Left ventricle myocardium inferior (tissue), 1 donor: Measurements from ENCODE around the gene CDH24. TPM values are rescaled to one million over a fixed set of nuclear protein-coding genes. Genes with fewer than 3 reads are reported as not detected.

ENCODE experiments used
- DNase-seq: peaks from one replicate; pipeline ENCODE4 v3.0.0-alpha.2; 2020
- H3K27ac ChIP-seq: fragments of 200-600 bp; replicated peaks from 2 replicates; pipeline ENCODE4 v1.8.0; 2021
- H3K27me3 ChIP-seq: fragments of 200-600 bp; 2 replicates; pipeline ENCODE4 v1.8.0; 2021; ENCODE audit warnings: low read depth
- H3K36me3 ChIP-seq: fragments of 200-600 bp; 2 replicates; pipeline ENCODE4 v1.8.0; 2021
- H3K4me1 ChIP-seq: fragments of 200-600 bp; 2 replicates; pipeline ENCODE4 v1.8.0; 2021
- H3K4me3 ChIP-seq: fragments of 200-600 bp; 2 replicates; pipeline ENCODE4 v1.8.0; 2021; ENCODE audit warnings: mild to moderate bottlenecking, moderate library complexity
- H3K9me3 ChIP-seq: fragments of 200-600 bp; replicated peaks from 2 replicates; pipeline ENCODE4 v1.8.0; 2021
- intact Hi-C: fragments of 100-400 bp; cut with micrococcal nuclease; formaldehyde crosslinking; loops from one replicate; pipeline ENCODE4 v1.11.0; 2022
- total RNA-seq: library from RNA; stranded (reverse); fragmentation: NEBNext Ultra II Directional; extraction: Animal tissue kit (Norgen Biotek cat#: 25700); gene quantifications from one replicate; pipeline ENCODE4 v1.2.1, GENCODE V29; 2021
- TF ChIP-seq, protein P1 (sequence below): fragments of 200-600 bp; IDR thresholded peaks from 2 replicates; pipeline ENCODE4 v1.8.0; 2021; ENCODE audit warnings: antibody characterized with exemption, mild to moderate bottlenecking, borderline replicate concordance
- donor health status: DM: no; HTN: yes; CAD: no; lungs with severe emphysema.

CDH24 gene
- total RNA-seq, 1 donor from 2014 or later, result 2.1 TPM

GRCh38 chr14:23104070-23104590 lies 46.8 kb upstream of the CDH24 start:
- no peak for DNase-seq
- Histone ChIP-seq H3K4me3 (no peak overlapping the region), H3K4me1 (peaks cover 11% of the 10 kb centered on the region), H3K9me3 (no peaks in the 10 kb centered on the region), H3K27ac (no peak overlapping the region), H3K36me3 (no peaks in the 10 kb centered on the region), H3K27me3 (no peaks in the 10 kb centered on the region)
- TF ChIP-seq, protein P1, sequence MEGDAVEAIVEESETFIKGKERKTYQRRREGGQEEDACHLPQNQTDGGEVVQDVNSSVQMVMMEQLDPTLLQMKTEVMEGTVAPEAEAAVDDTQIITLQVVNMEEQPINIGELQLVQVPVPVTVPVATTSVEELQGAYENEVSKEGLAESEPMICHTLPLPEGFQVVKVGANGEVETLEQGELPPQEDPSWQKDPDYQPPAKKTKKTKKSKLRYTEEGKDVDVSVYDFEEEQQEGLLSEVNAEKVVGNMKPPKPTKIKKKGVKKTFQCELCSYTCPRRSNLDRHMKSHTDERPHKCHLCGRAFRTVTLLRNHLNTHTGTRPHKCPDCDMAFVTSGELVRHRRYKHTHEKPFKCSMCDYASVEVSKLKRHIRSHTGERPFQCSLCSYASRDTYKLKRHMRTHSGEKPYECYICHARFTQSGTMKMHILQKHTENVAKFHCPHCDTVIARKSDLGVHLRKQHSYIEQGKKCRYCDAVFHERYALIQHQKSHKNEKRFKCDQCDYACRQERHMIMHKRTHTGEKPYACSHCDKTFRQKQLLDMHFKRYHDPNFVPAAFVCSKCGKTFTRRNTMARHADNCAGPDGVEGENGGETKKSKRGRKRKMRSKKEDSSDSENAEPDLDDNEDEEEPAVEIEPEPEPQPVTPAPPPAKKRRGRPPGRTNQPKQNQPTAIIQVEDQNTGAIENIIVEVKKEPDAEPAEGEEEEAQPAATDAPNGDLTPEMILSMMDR, result no peak
- intact Hi-C loops, result no loop called here

GRCh38 chr14:23103581-23103980 lies 46.3 kb upstream of the CDH24 start:
- Histone ChIP-seq H3K27me3 (no peaks in the 10 kb centered on the region), H3K9me3 (no peaks in the 10 kb centered on the region), H3K4me1 (peaks cover 16% of the 10 kb centered on the region), H3K27ac (no peak overlapping the region), H3K4me3 (no peak overlapping the region), H3K36me3 (peaks cover 3% of the 10 kb centered on the region)
- TF ChIP-seq, protein P1, result no peak
- intact Hi-C loops, result no loop called here
- no peak for DNase-seq

DNA sequence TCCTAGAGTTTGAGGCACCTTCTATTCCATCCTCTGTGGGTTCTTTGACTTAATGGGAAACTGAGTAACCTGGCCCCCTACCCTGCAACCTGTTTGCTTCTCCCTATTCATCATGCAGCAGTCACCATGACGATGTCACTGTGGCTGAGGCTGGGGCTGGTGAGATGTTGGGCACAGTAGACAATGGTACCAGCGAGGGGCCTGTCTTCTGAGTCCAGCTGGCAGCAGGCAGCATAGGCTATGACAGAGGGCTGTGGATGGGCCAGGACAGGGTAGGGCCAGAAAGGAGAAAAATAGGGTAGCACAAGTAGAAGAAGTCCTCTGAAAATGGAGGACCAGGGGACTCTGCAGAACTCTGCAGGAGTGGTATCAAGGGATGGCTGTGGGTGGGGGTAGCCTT lies 45.5 kb upstream of the CDH24 start:
- H3K27ac ChIP-seq, result no peak overlapping the region
- no peaks in the 10 kb centered on the region for H3K27me3 ChIP-seq
- TF ChIP-seq, protein P1, result no peak
- peaks cover 24% of the 10 kb centered on the region for H3K4me1 ChIP-seq
- no peak overlapping the region for H3K4me3 ChIP-seq
- H3K9me3 ChIP-seq, result no peaks in the 10 kb centered on the region
- H3K36me3 ChIP-seq, result peaks cover 11% of the 10 kb centered on the region
- intact Hi-C loops, result no loop called here
- DNase-seq, result no peak

- Histone ChIP-seq H3K4me1 (peaks cover 31% of the 10 kb centered on the region), H3K9me3 (no peaks in the 10 kb centered on the region), H3K27ac (no peak overlapping the region), H3K36me3 (peaks cover 14% of the 10 kb centered on the region), H3K27me3 (no peaks in the 10 kb centered on the region), H3K4me3 (no peak overlapping the region)
- TF ChIP-seq, protein P1, result no peak
- DNase-seq, result no peak
- intact Hi-C loops, result no loop called here
Observed at GRCh38 chr14:23101986-23102625, 44.8 kb upstream of the CDH24 start.

GRCh38 chr14:23101213-23101970 lies 44.1 kb upstream of the CDH24 start:
- TF ChIP-seq, protein P1, result no peak
- no peak overlapping the region for H3K4me3 ChIP-seq
- peaks cover 14% of the 10 kb centered on the region for H3K36me3 ChIP-seq
- no peak for DNase-seq
- no peaks in the 10 kb centered on the region for H3K27me3 ChIP-seq
- no peaks in the 10 kb centered on the region for H3K9me3 ChIP-seq
- no peak overlapping the region for H3K27ac ChIP-seq
- peaks cover 38% of the 10 kb centered on the region for H3K4me1 ChIP-seq
- intact Hi-C loops, result no loop called here
